Hindlimb muscle (tissue), 1 donor: Measurements from ENCODE around the gene FGD2. TPM values are rescaled to one million over a fixed set of nuclear protein-coding genes. Genes with fewer than 3 reads are reported as not detected.

Experiments
- DNase-seq: peaks from one replicate; pipeline ENCODE4 v3.0.0-alpha.2; 2013
- polyA plus RNA-seq: library from polyadenylated mRNA; unstranded; fragments of 120-200 nt; gene quantifications from one replicate; pipeline ENCODE4 v1.2.1, GENCODE V29; 2013; ENCODE audit not compliant: insufficient read length

FGD2 gene
- polyA plus RNA-seq, 1 donor: 5.7 TPM

GRCh38 chr6:37018198-37019064 lies 13.0 kb downstream of the FGD2 start:
- peak; percentile 88 for DNase-seq

- DNase-seq: no peak
Observed at GRCh38 chr6:37019065-37019450, 13.6 kb downstream of the FGD2 start.

DNA sequence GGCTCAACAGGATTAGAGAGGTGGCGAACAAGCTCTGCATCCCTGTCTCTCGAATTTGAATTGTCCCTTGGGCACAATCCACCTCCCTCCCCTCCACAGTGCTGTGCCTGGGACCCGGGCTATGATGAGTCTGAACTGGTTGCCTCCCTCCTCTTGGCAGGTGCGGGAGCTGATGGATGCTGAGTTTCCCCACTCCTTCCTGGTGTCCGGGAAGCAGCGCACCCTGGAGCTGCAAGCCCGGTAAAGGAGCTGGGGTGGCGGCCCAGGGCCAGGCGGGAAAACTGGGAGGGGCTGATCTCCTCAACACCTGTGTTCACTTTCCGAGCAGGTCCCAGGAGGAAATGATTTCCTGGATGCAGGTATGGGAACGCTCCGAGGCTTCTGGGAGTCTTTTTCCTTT lies 14.9 kb downstream of the FGD2 start:
- no peak for DNase-seq

GRCh38 chr6:37020812-37021211 lies 15.4 kb downstream of the FGD2 start:
- no peak for DNase-seq

DNA sequence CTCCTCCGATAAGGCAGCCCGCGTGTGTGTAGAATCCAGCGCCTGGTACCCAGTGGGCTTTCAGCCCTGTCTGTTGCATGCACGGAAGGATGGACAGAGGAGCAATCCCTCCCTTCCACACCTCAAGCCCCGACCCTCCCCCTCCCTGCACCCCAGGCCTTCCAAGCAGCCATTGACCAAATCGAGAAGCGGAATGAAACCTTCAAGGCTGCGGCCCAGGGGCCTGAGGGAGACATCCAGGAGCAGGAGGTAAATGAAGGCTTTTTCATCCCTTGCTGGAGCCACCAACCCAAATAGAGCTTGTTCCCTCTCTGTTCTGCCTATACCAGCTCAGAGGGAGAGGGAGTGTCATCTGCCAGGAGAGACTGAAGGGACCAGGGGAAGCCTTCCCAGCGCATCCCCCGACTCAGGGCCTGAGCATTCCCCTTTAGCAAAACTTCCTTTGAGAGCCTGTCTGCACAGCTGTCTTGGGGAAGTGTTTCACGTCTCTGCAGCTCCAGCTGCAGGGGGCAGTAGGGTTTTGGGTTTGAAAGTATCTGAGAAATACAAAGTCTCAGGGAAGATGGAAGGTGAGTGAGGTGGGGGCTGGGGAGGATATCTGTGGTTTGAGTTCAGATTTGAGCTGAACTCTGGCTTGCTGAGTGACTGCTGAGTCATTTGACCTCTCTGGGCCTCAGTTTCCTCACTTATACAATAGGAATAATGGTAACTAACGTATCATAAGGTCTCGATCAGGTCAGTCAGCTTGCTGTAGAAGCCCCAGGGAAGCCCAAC lies 16.1 kb downstream of the FGD2 start:
- DNase-seq: no peak

GRCh38 chr6:37022135-37022863 lies 16.8 kb downstream of the FGD2 start:
- DNase-seq: no peak

- DNase-seq: no peak
Observed at GRCh38 chr6:37024656-37025337, 19.3 kb downstream of the FGD2 start.

- DNase-seq: no peak
Observed at GRCh38 chr6:37025621-37026466, 20.4 kb downstream of the FGD2 start.

DNA sequence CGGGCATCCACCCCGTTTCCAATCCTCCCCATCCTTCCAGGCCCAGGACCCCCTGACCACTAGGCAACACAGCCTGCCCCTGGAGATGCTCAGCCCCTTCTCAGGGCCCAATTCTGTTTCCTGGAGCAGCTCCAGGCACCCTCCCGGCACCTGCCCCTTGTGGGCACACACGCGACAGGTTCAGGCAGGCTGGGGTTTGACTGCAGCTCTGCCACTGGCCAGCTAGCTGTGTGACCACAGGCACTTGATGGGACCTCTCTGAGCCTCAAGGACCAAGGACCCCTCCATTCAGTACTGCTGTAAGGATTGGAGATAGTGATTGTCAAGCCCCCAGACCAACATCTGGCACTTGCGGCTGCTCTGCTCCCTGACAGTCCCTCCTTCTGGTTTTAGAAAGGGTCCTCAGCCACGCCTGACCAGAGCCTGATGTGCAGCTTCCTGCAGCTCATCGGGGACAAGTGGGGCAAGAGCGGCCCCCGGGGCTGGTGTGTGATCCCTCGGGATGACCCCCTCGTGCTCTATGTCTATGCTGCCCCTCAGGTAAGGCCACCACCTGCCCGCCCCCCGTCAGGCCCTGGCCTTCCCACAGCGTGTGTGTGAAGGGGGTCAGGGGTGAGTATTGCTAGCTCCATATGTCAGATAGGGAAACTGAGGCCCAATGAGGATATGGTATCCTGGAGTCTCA lies 21.7 kb downstream of the FGD2 start:
- no peak for DNase-seq

GRCh38 chr6:37027811-37028469 lies 22.5 kb downstream of the FGD2 start:
- no peak for DNase-seq

DNA sequence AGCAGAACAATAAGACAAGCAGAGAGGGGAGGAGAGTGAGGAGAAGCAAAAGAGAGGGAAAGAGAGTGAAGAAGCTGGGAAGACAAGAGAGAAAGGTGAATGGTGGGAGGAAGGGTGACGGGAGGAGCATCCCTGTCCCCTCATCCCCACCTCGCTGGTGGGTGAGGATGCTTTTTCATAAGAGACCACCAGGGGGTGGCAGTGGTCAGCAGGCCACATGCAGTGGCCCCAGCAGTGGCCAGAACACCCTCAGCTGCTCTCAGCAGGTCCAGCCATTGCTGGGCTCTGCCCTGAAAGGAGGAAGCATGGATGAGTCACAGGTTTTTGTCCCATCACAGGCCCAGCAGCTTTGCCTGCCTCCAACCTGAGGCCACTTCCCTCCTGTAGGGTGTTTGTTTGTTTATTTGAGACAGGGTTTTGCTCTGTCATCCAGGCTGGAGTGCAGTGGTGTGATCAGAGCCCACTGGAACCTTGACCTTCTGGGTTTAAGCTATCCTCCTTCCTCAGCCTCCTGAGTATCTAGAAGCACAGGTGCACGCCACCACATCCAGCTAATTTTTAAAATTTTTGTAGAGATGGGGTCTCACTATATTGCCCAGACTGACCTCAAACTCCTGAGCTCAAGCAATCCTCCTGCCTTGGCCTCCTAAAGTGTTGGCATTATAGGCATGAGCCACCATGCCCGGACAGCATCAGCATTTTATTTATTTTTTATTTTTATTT lies 24.0 kb downstream of the FGD2 start:
- DNase-seq: peak; percentile 66

DNA sequence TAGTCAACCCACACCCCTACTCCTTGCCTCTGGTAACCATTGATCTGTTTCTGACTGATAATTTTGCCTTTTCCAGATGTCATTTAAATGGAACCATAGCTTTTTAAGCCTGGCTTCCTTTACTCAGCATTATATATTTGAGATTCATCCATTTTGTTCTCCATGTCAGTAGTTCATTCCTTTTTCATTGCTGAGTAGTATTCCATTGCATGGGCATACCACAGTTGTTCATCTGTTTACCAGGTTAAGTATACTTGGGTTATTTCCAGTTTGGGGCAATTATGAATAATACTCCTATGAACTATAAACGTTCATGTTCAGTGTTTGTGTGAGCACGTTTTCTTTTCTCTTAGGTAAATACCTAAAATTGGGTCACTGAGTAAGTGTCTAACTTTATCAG lies 25.1 kb downstream of the FGD2 start:
- no peak for DNase-seq

DNA sequence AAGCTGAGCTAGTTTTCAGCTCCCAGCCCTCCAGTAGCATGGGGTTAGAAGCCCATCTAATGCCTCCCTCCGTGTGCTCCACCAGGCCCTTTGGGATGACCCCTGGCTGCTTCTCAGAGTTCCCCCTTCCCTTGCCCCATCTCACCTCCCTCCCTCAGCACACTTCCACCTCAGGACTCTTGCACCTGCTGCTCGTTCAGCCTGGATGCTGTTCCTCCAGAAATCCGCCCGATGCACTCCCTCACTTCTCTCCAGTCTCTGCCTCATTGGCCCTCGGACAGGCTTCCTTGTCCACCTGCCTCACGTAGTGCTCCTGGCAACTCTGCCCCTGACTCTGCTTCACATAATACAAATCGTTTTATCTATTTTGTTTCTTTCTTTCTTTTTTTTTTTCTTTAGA lies 26.8 kb downstream of the FGD2 start:
- DNase-seq: no peak

DNA sequence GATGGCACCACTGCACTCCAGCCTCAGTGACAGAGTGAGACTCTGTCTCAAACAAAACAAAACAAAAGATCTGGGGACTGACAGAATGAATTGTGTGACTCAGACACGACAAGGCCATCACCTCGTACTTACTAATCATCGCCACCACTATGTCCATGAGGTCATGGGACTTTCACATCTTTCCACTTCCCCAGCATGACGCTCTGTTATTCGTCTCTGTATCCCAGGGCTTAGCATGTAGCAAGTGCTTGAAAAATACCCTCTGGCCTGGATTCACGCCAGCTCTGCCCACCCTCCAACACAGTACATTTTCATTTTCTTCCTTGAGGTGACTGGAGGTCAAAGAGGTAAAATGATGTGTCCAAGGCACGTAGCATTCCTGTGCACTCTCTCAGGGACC lies 27.8 kb downstream of the FGD2 start:
- no peak for DNase-seq

DNA sequence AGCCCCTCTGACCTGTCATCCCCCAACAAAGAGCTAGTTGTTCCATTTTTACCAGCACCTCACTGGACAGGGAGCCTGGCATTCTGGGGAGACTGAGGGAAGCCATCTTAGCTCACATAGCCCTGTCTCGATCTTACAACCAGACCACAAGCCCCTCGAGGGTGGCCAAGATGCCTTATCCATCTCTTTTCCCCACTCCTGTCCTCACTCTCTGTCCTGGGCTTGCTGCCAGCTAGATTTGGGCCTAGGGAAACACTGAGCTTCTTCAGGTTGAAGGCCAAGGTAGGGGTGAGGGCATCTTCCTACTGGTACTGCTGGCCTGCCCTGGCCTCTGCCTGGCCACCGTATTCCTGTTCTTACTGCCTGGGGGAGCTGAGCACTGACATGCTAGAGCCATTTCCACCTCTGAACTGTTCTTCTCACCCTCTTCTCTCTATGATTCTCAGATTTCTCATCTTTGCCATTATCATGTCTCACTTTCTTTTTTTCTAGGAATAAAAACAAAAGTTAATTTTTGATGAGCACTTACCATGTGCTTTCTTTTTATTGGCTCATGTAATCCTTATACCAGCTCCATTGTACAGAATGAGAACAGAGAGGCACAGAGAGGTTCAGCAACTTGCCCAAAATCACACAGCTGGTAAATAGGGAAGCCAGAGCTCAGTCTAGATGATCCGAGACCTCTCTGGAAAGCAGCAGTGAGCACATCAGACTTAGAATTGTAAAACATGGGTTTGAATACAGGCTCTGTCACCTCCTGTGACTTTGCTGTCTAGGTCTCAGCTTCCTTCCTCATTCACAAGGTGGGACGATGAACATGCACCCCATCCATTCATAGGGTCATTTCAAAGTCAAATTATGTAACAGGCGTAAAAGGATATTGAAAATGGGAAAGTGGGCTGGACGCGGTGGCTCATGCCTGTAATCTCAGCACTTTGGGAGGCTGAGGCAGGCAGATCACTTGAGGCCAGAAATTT lies 28.7 kb downstream of the FGD2 start:
- no peak for DNase-seq

- no peak for DNase-seq
Observed at GRCh38 chr6:37036146-37036545, 30.7 kb downstream of the FGD2 start.

GRCh38 chr6:37038292-37039198 lies 33.1 kb downstream of the FGD2 start:
- peak; percentile 89 for DNase-seq
